GM12801 (cell line): ENCODE results near the gene KLHL25.

Experiments
- CTCF ChIP-seq: IDR thresholded peaks from one replicate; pipeline ENCODE4 v1.5.1; 2011; ENCODE audit warnings: control low read depth; ENCODE audit not compliant: insufficient read length; ENCODE audit errors: extremely low read depth

KLHL25 gene

GRCh38 chr15:85763673-85764633 is 30.8 kb downstream of the KLHL25 start:
- no peak for TF ChIP-seq CTCF

GRCh38 chr15:85763157-85763556 is 31.6 kb downstream of the KLHL25 start:
- no peak for TF ChIP-seq CTCF

GRCh38 chr15:85762756-85763127 is 32.0 kb downstream of the KLHL25 start:
- no peak for TF ChIP-seq CTCF

- no peak for TF ChIP-seq CTCF
Measured at GRCh38 chr15:85762039-85762755, 32.5 kb downstream of the KLHL25 start.

- no peak for TF ChIP-seq CTCF
Measured at GRCh38 chr15:85761635-85762034, 33.1 kb downstream of the KLHL25 start.

GRCh38 chr15:85760531-85761371 is 34.0 kb downstream of the KLHL25 start:
- TF ChIP-seq CTCF: no peak

GRCh38 chr15:85760049-85760448 is 34.7 kb downstream of the KLHL25 start:
- no peak for TF ChIP-seq CTCF
